GM21825 (cell line): ENCODE data around the gene LZTS2.
A peak's percentile ranks its signal among the peaks of the same experiment; 100 is the strongest.
"Not testable (repeated sequence)": the region's sequence is repeated elsewhere in the genome, so short reads cannot be mapped to it uniquely, and the experiment has no call there.

Experiments
- ATAC-seq: cut with Tn5 transposase; IDR thresholded peaks from one replicate; pipeline ENCODE4 v1.9.1; 2021; ENCODE audit warnings: mild to moderate bottlenecking, moderate library complexity; ENCODE audit not compliant: unreplicated experiment

The LZTS2 gene

DNA sequence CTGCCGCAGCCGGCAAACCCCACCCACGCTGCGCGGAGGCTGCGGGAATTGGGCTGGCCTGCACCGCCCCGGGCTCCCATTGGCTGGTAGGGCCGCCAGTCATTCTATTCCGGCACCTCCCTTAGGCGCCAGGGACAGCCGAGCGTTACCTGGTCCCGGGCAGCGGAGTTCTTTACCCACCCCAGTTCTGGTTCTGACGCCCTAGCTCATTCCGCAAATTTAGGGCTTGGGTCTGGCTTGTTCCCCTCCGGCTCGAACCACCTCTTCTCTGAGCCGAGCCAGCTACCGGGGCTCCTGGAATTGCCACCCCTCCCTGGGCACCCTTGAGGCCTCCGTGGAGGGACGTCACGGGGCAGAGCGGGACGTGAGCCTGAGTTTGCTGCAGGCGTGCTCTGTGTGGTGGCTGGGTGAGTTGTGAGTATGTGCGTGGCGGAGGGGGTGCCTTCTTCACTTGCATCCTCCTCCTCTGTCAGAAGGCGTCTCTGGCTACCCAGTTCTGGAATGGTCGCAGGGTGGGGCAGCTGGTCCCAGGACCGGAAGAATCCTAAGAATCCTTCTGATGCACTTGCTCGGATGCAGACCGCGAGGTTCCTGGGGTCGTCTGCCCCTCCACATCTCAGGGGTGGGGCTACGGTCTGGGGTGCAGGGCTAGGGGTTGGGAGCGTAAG lies 31.7 kb downstream of the LZTS2 start, which contains the start of the genes PDZD7 and SFXN3:
Gene PDZD7 (minus strand): TSS at position 2 of the 668 bp plus-strand sequence. CDS start 910 bp downstream, outside the sequence.
Gene SFXN3 (plus strand): TSS at position 107 of the 668 bp plus-strand sequence. CDS start 3,461 bp downstream, outside the sequence.
- ATAC-seq, result peak; percentile 88

DNA sequence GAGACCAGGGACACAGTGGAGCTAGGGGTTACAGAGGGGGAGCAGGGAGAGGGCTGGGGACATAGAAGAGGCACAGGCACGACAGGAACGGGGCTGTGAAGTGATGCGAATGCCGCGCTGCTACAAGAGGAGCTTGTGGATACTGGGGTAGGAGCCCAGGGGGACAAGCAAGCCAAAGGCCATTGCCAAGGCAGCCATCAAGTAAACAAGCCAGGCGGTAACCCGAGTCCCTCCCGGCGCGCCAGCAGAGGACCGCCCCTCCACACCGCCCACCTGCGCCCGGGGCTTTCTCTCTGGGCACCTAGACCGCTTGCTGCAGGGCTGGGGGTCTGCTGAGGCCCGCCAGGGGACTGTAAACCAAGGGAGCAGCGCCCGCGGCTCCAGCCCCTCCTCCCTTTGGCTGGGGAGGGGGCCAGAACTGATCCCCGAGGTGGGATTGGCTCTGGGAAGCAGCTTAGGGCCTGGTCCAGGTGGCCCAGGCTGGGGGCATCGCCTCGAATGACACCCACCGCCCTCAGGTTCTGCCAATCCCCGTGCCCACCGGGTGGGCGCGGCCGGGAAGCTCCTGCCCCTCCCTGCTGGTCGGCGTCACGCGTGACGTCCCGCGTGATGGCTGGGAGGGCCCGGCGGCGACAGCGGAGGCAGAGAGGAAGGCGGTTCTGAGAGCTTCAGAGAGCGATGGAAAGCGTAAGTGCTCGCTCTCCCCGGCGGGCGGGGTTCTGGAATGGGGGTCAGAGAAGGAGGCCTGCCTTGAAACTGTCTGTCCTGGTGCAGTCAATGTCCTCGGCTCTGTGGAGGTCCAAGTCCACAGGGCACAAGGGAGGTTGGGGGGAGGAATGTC lies 32.4 kb downstream of the LZTS2 start:
- ATAC-seq, result no peak

DNA sequence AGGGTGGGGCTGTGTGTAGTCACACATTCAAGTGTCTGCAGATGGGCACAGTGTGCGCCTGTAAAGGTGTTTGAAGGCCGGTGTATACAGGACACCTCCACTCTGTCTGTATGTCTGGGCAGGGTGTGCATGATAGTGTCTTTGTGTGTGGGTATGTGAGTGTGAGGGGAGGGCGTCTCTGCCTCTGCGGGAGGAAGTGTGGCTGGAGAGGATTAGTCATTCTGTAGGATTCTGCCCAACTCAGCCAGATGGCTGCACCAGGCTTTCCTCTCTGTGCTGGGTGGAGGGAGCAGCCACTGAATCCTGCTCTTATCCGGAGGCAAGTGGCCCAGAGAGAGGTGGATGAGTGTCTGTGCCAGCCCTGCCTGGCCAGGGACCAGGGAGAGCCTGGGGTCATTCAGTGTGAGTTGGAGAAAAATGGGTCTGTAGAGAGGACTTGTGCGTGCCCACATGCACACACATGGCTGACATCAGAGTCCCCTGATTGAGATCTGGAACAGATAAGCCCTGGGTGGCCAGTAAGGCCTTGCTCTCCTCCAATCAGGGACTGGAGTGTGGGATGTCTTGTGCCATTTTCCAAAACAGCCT lies 33.1 kb downstream of the LZTS2 start:
- no peak for ATAC-seq

DNA sequence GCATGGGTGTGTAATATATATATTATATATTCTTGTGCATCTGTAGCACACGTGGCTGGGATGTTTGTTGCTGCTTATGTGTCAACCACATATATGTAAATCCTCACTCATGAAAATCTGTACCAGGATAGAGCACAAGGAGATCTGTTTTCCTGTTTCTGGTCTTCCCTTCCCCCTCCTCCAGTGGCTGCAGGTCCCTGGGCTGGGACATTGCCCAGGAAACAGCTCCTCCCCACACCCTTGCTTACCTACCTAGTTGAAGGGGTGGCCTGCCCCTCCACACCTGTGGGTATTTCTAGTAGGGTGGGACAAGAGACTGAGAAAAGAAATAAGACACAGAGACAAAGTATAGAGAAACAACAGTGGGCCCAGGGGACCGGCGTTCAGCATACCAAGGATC lies 33.7 kb downstream of the LZTS2 start:
- no peak for ATAC-seq

DNA sequence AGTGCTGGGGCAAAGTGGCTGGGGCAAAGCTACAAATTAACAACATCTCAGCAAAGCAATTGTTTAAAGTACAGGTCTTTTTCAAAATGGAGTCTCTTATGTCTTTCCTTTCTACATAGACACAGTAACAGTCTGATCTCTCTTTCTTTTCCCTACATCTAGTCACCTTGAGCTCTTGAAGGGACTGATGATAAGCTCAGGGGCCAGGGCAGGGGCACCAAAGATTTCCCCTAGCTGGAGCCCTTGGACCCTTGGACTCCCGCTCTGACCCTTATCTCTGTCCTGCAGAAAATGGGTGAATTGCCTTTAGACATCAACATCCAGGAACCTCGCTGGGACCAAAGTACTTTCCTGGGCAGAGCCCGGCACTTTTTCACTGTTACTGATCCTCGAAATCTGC lies 34.8 kb downstream of the LZTS2 start:
- not testable (repeated sequence) for ATAC-seq

DNA sequence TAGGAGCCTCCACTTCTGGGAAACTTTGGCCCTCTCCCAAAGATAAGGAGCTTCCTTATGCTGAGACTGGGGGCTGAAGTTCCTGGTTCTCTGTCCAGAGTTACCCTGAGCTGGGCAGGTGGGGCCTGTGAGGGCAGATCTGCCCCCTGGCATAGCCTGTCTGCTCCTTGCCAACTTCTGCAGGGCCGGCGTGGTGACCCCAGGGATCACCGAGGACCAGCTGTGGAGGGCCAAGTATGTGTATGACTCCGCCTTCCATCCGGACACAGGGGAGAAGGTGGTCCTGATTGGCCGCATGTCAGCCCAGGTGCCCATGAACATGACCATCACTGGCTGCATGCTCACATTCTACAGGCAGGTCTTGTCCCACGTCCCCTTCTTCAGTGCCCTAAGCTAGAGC lies 35.7 kb downstream of the LZTS2 start:
- no peak for ATAC-seq

DNA sequence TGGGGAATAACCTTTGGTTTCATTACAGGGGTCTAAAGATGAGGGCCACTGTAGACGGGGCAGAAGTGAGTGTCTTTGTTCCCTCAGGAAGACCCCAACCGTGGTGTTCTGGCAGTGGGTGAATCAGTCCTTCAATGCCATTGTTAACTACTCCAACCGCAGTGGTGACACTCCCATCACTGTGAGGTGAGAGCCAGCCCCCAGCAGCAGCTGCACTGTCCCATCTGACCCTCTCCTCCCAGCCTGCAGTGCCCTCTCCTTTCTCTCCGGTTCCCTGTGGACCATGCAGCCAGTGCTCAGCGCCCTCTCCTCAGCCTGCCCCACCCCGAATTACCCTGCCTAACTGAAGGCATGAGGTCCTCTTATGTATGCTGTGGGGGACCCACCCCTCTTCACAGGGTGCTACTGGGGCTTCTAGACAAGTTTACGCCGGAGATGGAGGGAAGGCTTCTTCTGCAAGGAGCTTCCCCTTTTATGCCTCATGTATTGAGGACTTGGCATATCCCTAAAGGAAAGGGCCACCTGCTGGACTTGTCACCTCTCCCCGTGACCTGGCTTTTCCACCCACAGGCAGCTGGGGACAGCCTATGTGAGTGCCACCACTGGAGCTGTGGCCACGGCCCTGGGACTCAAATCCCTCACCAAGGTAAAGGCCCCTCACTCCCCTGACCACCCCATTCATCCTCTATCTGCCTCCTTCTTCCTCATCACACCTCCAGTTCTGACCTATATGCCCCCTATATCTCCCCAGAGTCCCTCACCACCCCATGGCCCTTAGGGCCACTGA lies 36.5 kb downstream of the LZTS2 start:
- no peak for ATAC-seq

DNA sequence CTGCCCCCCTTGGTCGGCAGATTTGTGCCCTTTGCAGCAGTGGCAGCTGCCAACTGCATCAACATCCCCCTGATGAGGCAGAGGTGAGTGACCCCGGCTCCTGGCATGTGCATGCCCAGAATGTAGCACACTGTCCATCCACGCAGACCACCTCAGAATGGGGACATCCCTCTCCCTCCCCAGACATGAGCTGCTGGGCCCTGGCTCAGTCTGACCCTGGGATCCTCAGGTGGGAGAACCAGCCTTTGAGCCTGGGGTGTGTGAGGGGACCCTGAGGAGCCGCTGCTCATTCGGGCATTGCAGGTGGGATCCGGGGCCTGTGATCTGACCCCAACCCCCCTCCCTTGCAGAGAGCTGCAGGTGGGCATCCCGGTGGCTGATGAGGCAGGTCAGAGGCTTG lies 37.1 kb downstream of the LZTS2 start:
- ATAC-seq, result no peak

DNA sequence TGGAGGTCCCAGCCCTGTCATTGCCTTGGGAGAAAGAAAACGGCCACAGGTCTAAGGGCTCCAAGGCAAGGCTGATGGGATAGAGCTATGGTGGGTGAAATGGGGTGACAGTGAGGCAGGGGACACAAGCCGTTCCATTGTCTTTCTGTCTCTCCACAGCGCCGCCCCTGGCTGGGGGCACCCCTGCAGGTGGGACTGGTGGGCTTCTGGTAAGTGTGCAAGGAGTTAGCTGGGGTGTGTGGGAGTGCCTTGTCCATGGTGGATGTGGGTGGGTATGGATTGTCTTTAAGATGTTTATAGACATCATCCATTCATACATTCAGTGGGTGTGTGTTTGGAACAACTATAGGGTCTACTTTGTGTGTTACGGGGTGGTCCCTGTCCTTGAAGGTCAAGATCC lies 38.9 kb downstream of the LZTS2 start:
- ATAC-seq, result no peak

DNA sequence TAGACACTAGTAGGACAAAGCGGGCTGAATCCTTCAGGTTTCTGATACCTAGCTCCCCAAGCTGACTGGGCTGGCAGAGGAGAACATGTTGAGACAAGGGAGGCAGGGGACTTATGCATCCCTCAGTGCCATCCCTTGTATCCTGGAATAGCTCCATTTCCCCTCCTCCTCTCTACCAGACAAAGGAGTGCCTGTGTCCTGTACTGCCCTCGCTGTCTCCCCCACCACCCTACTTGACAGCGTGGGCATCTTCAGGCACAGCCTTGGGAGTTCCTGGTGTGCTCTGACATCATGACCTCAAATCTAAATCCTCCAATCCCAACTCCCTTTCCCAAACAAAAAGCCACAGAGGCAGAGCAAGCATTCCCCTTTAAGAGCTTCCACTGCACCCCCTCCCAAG lies 40.5 kb downstream of the LZTS2 start:
- no peak for ATAC-seq

DNA sequence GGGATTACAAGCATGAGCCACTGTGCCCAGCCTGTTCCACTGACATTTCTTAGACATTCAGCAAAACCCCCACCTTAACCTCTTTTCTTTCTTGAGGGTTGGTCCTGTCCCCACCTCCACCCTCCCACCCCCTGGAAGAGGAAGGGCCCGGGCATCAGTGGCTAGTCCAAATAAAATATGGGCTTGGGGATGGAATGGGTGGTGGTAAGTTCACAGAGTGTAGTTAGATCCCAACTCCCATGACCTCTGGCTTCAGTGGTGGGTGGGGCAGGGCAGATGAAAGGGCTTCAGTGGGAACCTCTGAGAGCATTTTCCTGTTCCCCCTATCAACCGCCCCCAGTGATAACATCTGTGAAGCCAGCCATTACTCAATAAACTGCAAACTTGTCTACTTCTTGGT lies 41.2 kb downstream of the LZTS2 start:
- no peak for ATAC-seq

DNA sequence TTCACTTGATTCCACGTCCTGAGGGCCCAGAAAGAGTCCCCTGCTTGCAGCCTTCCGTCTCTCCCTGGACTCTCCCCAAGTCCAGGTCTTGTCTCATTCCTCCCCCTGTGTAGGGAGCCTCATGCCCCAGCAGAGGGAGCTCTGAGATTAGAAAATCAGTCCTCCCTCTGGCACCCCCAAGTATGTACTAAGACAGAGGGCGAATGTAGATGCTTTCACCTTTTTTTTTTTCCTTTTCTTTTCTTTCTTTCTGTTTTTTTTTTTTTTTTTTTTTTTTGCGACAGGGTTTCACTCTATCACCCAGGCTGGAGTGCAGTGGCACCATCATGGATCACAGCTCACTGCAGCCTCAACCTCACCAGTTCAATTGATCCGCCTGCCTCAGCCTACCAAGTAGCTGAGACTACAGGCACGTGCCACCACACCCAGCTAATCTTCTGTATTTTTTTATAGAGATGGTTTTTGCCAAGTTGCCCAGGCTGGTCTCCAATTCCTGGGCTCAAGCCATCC lies 41.7 kb downstream of the LZTS2 start:
- ATAC-seq, result no peak

DNA sequence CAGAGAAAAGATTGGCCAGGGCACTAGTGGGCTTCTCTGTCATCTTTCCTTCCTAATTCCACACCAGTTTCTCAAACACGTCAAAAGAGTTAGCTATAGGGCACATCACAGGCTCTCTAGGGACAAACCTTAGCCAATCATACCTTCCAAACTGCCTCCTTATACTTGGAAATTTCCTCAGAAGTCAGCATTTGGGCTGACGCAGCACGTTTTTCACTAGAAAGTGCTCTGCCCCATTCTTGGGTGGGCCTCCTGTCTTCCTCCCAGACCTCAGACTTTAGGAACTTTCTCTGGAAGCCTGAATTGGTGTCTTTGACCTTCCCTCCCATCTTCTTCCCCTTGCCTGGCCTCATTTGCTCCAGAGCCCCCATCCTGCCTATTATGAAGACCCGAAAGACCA lies 42.5 kb downstream of the LZTS2 start:
- no peak for ATAC-seq

DNA sequence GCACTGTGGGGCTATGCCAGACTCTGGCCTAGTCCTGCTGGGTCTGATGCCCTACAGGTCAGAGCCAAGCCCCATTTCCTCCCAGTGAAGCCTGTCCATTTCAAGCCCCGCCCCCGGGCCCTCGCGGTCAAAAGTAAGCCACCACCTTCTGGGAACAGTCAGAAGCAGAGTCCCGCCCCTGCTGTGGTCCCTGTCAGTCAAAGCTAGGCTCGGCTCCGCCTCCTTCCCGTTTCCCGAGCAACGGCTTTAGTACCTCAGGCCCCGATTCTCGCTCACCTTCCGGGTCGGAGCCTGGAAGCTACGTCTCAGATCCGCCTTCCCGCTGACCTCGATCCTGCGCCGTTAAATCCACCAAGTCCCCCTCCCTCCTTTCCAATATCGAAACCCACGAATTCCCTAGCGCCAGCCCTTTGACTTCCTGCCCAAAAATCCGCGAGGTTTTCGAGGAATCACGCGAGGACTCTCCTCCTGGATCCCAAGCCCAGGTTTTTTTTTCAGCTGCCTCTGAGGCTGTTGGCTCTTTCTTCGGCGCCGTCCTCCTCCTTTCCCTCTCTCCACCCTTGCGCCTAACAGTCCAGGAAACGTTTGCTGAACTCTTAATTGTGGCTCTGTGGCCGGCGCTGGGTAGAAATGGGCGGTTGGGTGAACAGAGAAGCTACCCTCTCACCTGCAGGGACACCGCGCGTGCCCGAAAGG lies 43.2 kb downstream of the LZTS2 start:
- ATAC-seq, result peak; percentile 95

DNA sequence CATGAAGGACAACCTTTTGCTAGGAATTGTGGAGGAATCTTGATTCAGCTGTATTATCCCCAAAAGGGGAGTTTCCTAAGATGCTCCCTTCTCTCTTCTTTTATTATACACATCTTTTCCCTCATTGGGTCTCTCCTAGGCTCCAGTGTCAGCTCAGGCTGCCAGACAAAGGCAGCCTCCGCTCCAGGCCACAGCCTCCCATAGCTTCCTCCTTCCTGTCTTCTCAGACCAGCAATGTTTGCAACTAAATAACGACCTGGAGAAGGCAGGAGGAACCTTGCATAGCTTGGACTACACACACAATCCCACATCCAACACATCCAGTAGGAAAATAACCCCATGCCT lies 43.7 kb downstream of the LZTS2 start:
- no peak for ATAC-seq

DNA sequence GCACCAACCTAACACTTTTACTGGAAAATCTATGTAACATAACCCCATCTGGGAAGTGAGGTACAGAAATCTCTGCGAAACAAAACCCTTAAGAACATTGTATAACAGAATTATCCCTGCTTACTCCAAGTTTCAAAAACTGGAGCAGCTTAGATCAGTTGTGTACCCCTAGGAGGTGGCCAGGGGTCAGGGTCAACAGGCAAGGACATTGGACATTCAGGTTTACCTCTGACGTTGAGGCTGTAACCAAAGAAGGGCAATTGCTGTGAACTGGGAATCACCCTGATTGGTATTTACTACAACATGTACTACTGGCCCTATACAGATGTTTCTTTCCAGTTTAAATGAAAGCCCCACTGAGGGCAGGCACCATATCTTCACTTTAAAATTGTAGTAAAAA lies 44.5 kb downstream of the LZTS2 start:
- ATAC-seq, result no peak

DNA sequence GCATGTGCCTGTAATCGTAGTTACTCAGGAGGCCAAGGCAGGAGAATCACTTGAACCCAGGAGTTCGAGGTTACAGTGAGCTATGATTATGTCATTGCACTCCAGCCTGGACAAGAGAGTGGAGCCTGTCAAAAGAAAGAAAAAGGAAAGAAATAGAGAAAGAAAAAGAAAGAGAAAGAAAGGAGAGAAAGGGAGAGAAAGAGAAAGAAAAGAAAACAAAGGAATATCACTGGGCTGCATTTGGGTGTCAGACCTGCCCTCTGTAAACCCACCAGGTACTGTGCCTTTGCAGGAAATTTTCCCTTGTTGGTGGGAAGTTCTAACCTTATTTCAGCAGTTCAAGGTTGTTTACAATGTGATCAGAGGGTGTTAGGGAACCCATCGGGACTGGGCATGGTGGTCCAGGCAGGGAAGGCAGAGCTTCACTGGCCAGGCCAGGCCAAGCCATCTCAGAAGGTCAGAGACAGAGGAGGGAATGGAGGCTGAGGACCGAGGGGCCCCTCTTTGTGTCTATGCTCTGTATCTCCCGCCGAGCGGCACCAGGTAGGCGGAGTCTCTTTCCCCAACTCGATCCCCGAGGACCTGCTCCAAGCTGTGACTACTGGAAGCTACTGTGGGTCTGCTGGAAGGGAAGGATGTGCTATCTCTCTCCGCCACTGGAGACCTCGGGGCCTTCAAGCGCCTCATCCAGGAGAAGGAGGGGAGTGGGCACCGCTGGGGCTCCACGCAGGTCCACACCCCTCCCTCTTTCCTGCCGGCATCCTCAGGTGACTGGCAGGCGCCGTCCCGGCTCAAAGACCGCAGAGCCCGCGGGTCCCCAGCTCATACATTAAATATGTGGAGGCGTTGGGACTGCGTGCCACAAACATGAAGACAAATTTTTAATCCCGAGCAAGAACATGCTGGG lies 47.0 kb downstream of the LZTS2 start:
- ATAC-seq, result no peak

DNA sequence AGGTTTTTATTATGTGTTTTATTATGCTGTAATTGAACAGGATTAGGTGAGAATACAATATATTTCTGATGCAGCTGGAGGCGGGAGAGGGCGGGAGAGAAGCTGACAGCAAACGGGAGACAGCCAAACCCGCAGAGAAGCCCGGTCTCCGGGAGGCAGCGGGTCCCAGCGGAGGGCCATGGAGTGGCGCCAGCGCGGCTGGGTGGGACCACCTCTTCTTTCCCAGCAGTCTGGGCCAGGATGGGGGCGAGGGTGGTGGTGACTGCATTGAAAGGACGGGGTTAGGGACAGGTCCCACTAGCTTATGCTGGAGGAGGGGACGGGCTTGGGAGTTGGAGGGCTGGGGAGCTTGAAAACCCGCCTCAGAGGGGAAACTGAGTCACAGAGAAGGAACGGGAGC lies 47.7 kb downstream of the LZTS2 start:
- ATAC-seq, result no peak
